ENCODE results near the gene HGS. TPM values are rescaled to one million over a fixed set of nuclear protein-coding genes. Genes with fewer than 3 reads are reported as not detected.
"Not testable (repeated sequence)": the region's sequence is repeated elsewhere in the genome, so short reads cannot be mapped to it uniquely, and the experiment has no call there.

HGS gene
- total RNA-seq, 2 donors from 2014 or later, result 118 to 130 TPM

GRCh38 chr17:81722184-81723120 is 38.6 kb downstream of the HGS start:
- Mint-ChIP-seq H3K9me3 (no peaks in the 10 kb centered on the region), H3K27me3 (peaks cover 7% of the 10 kb centered on the region), H3K4me1 (no peaks in the 10 kb centered on the region), H3K27ac (no peak overlapping the region), H3K36me3 (ENCODE audit: low read depth) (no peaks in the 10 kb centered on the region), H3K4me3 (no peak overlapping the region)
- no peak for ATAC-seq (replicated peaks)

GRCh38 chr17:81723651-81724209 is 39.9 kb downstream of the HGS start:
- H3K27ac Mint-ChIP-seq, result no peak overlapping the region
- H3K27me3 Mint-ChIP-seq, result peaks cover 7% of the 10 kb centered on the region
- H3K4me1 Mint-ChIP-seq, result no peaks in the 10 kb centered on the region
- ATAC-seq (replicated peaks), result no peak
- no peak overlapping the region for H3K4me3 Mint-ChIP-seq
- no peaks in the 10 kb centered on the region for H3K9me3 Mint-ChIP-seq
- H3K36me3 Mint-ChIP-seq (ENCODE audit: low read depth), result no peaks in the 10 kb centered on the region

- Mint-ChIP-seq H3K9me3 (no peaks in the 10 kb centered on the region), H3K27ac (no peak overlapping the region), H3K36me3 (ENCODE audit: low read depth) (no peaks in the 10 kb centered on the region), H3K4me1 (no peaks in the 10 kb centered on the region), H3K27me3 (peaks cover 7% of the 10 kb centered on the region), H3K4me3 (no peak overlapping the region)
- no peak for ATAC-seq (replicated peaks)
Observed at GRCh38 chr17:81725439-81725838, 41.6 kb downstream of the HGS start.

GRCh38 chr17:81726004-81726403 is 42.2 kb downstream of the HGS start:
- no peak for ATAC-seq (replicated peaks)
- Mint-ChIP-seq H3K4me3 (no peak overlapping the region), H3K9me3 (no peaks in the 10 kb centered on the region), H3K27ac (no peak overlapping the region), H3K4me1 (no peaks in the 10 kb centered on the region), H3K36me3 (ENCODE audit: low read depth) (no peaks in the 10 kb centered on the region), H3K27me3 (peaks cover 9% of the 10 kb centered on the region)

GRCh38 chr17:81727324-81728031 is 43.7 kb downstream of the HGS start:
- H3K4me1 Mint-ChIP-seq, result no peaks in the 10 kb centered on the region
- no peaks in the 10 kb centered on the region for H3K9me3 Mint-ChIP-seq
- H3K36me3 Mint-ChIP-seq (ENCODE audit: low read depth), result no peaks in the 10 kb centered on the region
- H3K27ac Mint-ChIP-seq, result no peak overlapping the region
- ATAC-seq (replicated peaks), result no peak
- H3K4me3 Mint-ChIP-seq, result no peak overlapping the region
- peaks cover 13% of the 10 kb centered on the region for H3K27me3 Mint-ChIP-seq

- Mint-ChIP-seq H3K9me3 (no peaks in the 10 kb centered on the region), H3K36me3 (ENCODE audit: low read depth) (no peaks in the 10 kb centered on the region), H3K27me3 (peaks cover 18% of the 10 kb centered on the region), H3K4me3 (no peak overlapping the region), H3K4me1 (peaks cover 6% of the 10 kb centered on the region), H3K27ac (peak overlapping the region; percentile 17)
- ATAC-seq (replicated peaks), result peak; percentile 90
Observed at GRCh38 chr17:81733507-81734404, 49.9 kb downstream of the HGS start.

- no peak for ATAC-seq (replicated peaks)
- Mint-ChIP-seq H3K36me3 (ENCODE audit: low read depth) (no peaks in the 10 kb centered on the region), H3K4me1 (peaks cover 6% of the 10 kb centered on the region), H3K27ac (no peak overlapping the region), H3K27me3 (peaks cover 21% of the 10 kb centered on the region), H3K4me3 (no peak overlapping the region), H3K9me3 (no peaks in the 10 kb centered on the region)
Observed at GRCh38 chr17:81734405-81735263, 50.8 kb downstream of the HGS start.

- peaks cover 21% of the 10 kb centered on the region for H3K27me3 Mint-ChIP-seq
- no peaks in the 10 kb centered on the region for H3K36me3 Mint-ChIP-seq (ENCODE audit: low read depth)
- H3K4me1 Mint-ChIP-seq, result peaks cover 6% of the 10 kb centered on the region
- H3K4me3 Mint-ChIP-seq, result peak overlapping the region; percentile 80
- ATAC-seq (replicated peaks), result peak; percentile 62
- H3K27ac Mint-ChIP-seq, result peak overlapping the region; percentile 84
- H3K9me3 Mint-ChIP-seq, result no peaks in the 10 kb centered on the region
Observed at GRCh38 chr17:81735264-81736102, 51.7 kb downstream of the HGS start.

- Mint-ChIP-seq H3K27ac (no peak overlapping the region), H3K27me3 (peaks cover 16% of the 10 kb centered on the region), H3K36me3 (ENCODE audit: low read depth) (no peaks in the 10 kb centered on the region)
Observed at GRCh38 chr17:81737947-81738800, 54.4 kb downstream of the HGS start.

GRCh38 chr17:81738801-81739393 is 55.1 kb downstream of the HGS start:
- Mint-ChIP-seq H3K4me1 (peaks cover 6% of the 10 kb centered on the region), H3K36me3 (ENCODE audit: low read depth) (no peaks in the 10 kb centered on the region), H3K9me3 (no peaks in the 10 kb centered on the region), H3K27me3 (peaks cover 13% of the 10 kb centered on the region), H3K27ac (no peak overlapping the region), H3K4me3 (no peak overlapping the region)
- ATAC-seq (replicated peaks), result no peak

More at GRCh38 chr17:81737947-81738800, 54.4 kb downstream of the HGS start:
- no peak for ATAC-seq (replicated peaks)
- Mint-ChIP-seq H3K4me3 (no peak overlapping the region), H3K9me3 (no peaks in the 10 kb centered on the region), H3K4me1 (peaks cover 6% of the 10 kb centered on the region)

- H3K27me3 Mint-ChIP-seq, result peaks cover 13% of the 10 kb centered on the region
- not testable (repeated sequence) for H3K36me3 Mint-ChIP-seq (ENCODE audit: low read depth); ATAC-seq (replicated peaks); H3K9me3 Mint-ChIP-seq; H3K4me3 Mint-ChIP-seq; H3K4me1 Mint-ChIP-seq; H3K27ac Mint-ChIP-seq
Observed at GRCh38 chr17:81739593-81739992, 55.8 kb downstream of the HGS start.

All from activated T-helper 17 cell treated with anti-CD3 and anti-CD28 coated beads, Interleukin-2, amount 50 U/mL, for 72 hours (primary cell).